Activated effector memory CD4-positive, alpha-beta T cell treated with Interleukin-2 at 50 U/mL for 16 hours (primary cell): ENCODE results near the gene MBOAT7.
"Not testable (repeated sequence)": the region's sequence is repeated elsewhere in the genome, so short reads cannot be mapped to it uniquely, and the experiment has no call there.

ENCODE experiments used
- DNase-seq: peaks from one replicate; pipeline ENCODE4 v3.0.0-alpha.2; 2020

The MBOAT7 gene

GRCh38 chr19:54189145-54189734, at the start of gene MBOAT7:
Gene MBOAT7, minus strand, starts transcription at chr19:54189580. Its CDS starts 1,072 bp downstream, at chr19:54188508.
- no peak for DNase-seq

- DNase-seq: no peak
These were observed 44.6 kb upstream of the MBOAT7 start for GRCh38 chr19:54233941-54234340.

- peak; percentile 75 for DNase-seq
These were observed 41.9 kb upstream of the MBOAT7 start for GRCh38 chr19:54231077-54231931.

- no peak for DNase-seq
These were observed 40.7 kb upstream of the MBOAT7 start for GRCh38 chr19:54230031-54230430.

- DNase-seq: no peak
These were observed 39.8 kb upstream of the MBOAT7 start for GRCh38 chr19:54229146-54229545.

GRCh38 chr19:54224619-54225018, 35.2 kb upstream of the MBOAT7 start:
- DNase-seq: not testable (repeated sequence)

- DNase-seq: not testable (repeated sequence)
These were observed 34.5 kb upstream of the MBOAT7 start for GRCh38 chr19:54223937-54224281.

- not testable (repeated sequence) for DNase-seq
These were observed 34.0 kb upstream of the MBOAT7 start for GRCh38 chr19:54223277-54223936.

GRCh38 chr19:54222474-54223276, 33.3 kb upstream of the MBOAT7 start, which contains the start of gene LILRB3:
Gene LILRB3, minus strand, starts transcription at chr19:54223007. Its CDS starts 31 bp downstream, at chr19:54222976.
- not testable (repeated sequence) for DNase-seq

GRCh38 chr19:54221947-54222346, 32.6 kb upstream of the MBOAT7 start:
- not testable (repeated sequence) for DNase-seq

GRCh38 chr19:54219702-54220101, 30.3 kb upstream of the MBOAT7 start:
- DNase-seq: not testable (repeated sequence)

GRCh38 chr19:54218960-54219661, 29.7 kb upstream of the MBOAT7 start:
- DNase-seq: no peak

- no peak for DNase-seq
These were observed 28.9 kb upstream of the MBOAT7 start for GRCh38 chr19:54218259-54218658.

GRCh38 chr19:54217517-54218247, 28.3 kb upstream of the MBOAT7 start:
- not testable (repeated sequence) for DNase-seq

- no peak for DNase-seq
These were observed 27.5 kb upstream of the MBOAT7 start for GRCh38 chr19:54216869-54217268.

- DNase-seq: not testable (repeated sequence)
These were observed 25.4 kb upstream of the MBOAT7 start for GRCh38 chr19:54214734-54215133.

GRCh38 chr19:54214217-54214616, 24.8 kb upstream of the MBOAT7 start:
- DNase-seq: not testable (repeated sequence)

- no peak for DNase-seq
These were observed 21.9 kb upstream of the MBOAT7 start for GRCh38 chr19:54211235-54211634.

- no peak for DNase-seq
These were observed 20.6 kb upstream of the MBOAT7 start for GRCh38 chr19:54209811-54210494.

- no peak for DNase-seq
These were observed 19.9 kb upstream of the MBOAT7 start for GRCh38 chr19:54209058-54209810.
